ENCODE results near the gene EPAS1. TPM values are rescaled to one million over a fixed set of nuclear protein-coding genes. Genes with fewer than 3 reads are reported as not detected.
A peak's percentile ranks its signal among the peaks of the same experiment; 100 is the strongest.

Gene EPAS1
- total and polyA plus RNA-seq, 2 experiments from 2014 or later: 47.5 to 73.8 TPM

DNA sequence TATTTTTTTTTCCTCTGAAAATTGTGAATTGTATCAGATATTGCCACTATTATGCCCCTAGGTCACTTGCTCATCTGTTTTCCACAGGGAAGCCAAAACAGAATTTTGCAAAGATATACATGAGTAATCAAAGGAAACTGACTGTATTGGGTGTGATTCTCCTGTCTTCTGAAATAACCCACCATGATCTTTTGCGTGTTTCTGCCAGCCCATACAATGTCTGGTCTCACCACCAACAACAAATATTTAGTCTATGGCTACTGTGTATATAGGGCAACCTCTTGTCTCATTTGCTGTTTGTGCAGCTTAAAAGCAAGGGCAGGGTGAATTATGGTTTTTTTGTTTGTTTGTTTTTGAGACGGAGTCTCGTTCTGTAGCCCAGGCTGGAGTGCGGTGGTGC lies 26.5 kb downstream of the EPAS1 start:
- peaks cover 100% of the 10 kb centered on the region for H3K79me2 ChIP-seq (ENCODE audit: insufficient read depth)
- no peaks in the 10 kb centered on the region for H3K9me2 ChIP-seq (ENCODE audit: insufficient read depth)
- H3K4me1 ChIP-seq (ENCODE audit: insufficient read depth): peaks cover 53% of the 10 kb centered on the region
- peak; percentile 44 for DNase-seq
- in situ Hi-C loops (cut with MboI): no loop called here
- H3K4me2 ChIP-seq (ENCODE audit: unreplicated experiment): no peak overlapping the region
- H2AFZ ChIP-seq: no peak overlapping the region
- no peaks in the 10 kb centered on the region for H3K27me3 ChIP-seq (replicated peaks; ENCODE audit: insufficient read depth)
- no peaks in the 10 kb centered on the region for H4K20me1 ChIP-seq (ENCODE audit: insufficient read depth)
- H3K4me3 ChIP-seq: no peak overlapping the region
- H3K36me3 ChIP-seq (ENCODE audit: low read depth): no peaks in the 10 kb centered on the region
- no peak overlapping the region for H3K27ac ChIP-seq
- H3K9me3 ChIP-seq (ENCODE audit: low read depth): no peaks in the 10 kb centered on the region
- TF ChIP-seq EZH2phosphoT487 (IDR thresholded peaks at IDR 0.05; ENCODE audit: insufficient read depth, low read depth) (no peak), EZH2 (IDR thresholded peaks at IDR 0.05; ENCODE audit: insufficient read depth, poor library complexity, severe bottlenecking) (no peak)
- H3F3A ChIP-seq (ENCODE audit: insufficient read depth): peaks cover 24% of the 10 kb centered on the region
- H3K9ac ChIP-seq: no peak overlapping the region
- WGBS, 2 experiments (ENCODE audit: low coverage in 1 of 2, low lambda C conversion rate in 2 of 2, missing lambda C conversion rate in 2 of 2): 80 to 92% methylated on average over 4 of the region's 4 CpGs

DNA sequence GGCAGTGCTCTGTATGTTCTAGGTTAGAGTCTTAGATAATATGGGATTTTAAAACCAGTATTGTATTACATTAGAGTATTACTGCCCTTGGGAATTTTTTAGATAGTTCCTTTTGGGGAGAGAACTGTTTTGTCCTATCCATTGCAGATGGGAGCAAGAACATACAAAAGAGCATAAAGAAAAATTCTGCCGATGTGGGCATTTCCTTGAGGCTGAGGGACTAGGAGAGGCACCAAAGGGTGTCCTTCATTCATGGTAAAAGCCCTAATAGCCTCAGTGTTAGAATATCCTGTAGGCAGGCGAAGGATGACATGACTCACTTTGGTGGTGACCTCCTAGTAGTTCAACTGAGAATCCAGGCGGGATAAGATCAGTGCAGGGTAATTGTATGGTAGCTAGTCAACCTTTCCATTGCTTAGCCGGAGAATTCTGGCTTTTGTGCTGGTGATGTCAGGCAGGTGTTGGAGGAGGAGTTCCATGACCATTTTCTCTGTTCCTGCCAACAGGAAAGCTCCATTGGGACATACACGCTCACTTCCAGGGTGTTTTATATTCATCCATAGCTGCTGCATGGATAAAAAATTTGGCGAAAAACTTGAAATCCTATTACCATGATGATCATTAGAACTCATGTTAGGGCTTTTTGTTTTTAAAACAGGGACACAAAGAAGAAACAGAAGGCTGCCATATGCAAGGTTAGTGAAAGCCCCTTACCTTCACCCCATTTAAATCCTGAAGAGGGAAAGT lies 28.1 kb downstream of the EPAS1 start:
- H4K20me1 ChIP-seq (ENCODE audit: insufficient read depth): no peaks in the 10 kb centered on the region
- no peaks in the 10 kb centered on the region for H3K36me3 ChIP-seq (ENCODE audit: low read depth)
- H3K79me2 ChIP-seq (ENCODE audit: insufficient read depth): peaks cover 90% of the 10 kb centered on the region
- 78 to 85% methylated on average over 6 of the region's 6 CpGs for WGBS, 2 experiments (ENCODE audit: low coverage in 1 of 2, low lambda C conversion rate in 2 of 2, missing lambda C conversion rate in 2 of 2)
- peaks cover 51% of the 10 kb centered on the region for H3K4me1 ChIP-seq (ENCODE audit: insufficient read depth)
- no peaks in the 10 kb centered on the region for H3K9me3 ChIP-seq (ENCODE audit: low read depth)
- no peaks in the 10 kb centered on the region for H3K9me2 ChIP-seq (ENCODE audit: insufficient read depth)
- H3K27ac ChIP-seq: peak overlapping the region; percentile 4; the same call in 1 of the 2 replicates
- H3K4me3 ChIP-seq: no peak overlapping the region
- H3K4me2 ChIP-seq (ENCODE audit: unreplicated experiment): no peak overlapping the region
- no peak overlapping the region for H2AFZ ChIP-seq
- peak; percentile 79 for DNase-seq
- in situ Hi-C loops (cut with MboI): no loop called here
- H3K27me3 ChIP-seq (replicated peaks; ENCODE audit: insufficient read depth): no peaks in the 10 kb centered on the region
- TF ChIP-seq EZH2 (IDR thresholded peaks at IDR 0.05; ENCODE audit: insufficient read depth, poor library complexity, severe bottlenecking) (no peak), EZH2phosphoT487 (IDR thresholded peaks at IDR 0.05; ENCODE audit: insufficient read depth, low read depth) (no peak)
- H3K9ac ChIP-seq: no peak overlapping the region
- H3F3A ChIP-seq (ENCODE audit: insufficient read depth): peaks cover 19% of the 10 kb centered on the region

DNA sequence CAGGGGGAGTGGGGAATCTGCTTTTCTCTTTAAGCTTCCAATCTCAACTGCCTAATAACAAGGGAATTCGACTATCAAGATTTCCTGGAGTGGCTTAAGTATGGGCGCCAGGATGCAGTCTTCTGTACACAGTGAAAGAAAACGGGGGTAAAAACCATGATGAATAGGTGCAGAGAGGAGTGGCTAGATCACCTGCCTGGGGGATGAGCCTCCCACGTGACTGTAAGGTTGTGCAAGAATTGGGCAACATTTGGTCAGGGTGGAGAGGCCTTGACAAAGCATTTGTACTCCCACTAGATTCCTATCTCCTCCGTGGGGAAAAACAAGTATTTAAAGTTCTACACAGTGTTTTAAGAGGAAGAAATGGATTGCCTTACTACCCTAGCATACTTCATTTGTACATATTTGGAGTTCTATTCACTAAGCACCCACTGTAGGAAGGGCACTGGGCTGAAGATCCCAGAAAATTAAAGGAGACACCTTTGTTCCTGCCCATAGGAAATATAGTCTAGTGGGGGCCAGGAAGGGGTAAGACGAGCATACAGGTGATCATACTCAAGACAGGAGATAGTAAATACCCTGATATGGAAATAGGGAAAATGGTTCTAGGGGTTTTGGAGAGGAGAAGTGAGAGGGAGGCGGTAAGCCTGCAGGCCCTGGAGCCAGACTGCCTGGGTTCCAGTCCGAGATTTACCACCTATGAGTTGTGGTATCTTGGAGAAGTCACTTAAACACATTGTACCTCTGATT lies 29.2 kb downstream of the EPAS1 start:
- H3K79me2 ChIP-seq (ENCODE audit: insufficient read depth): peaks cover 89% of the 10 kb centered on the region
- no peaks in the 10 kb centered on the region for H3K27me3 ChIP-seq (replicated peaks; ENCODE audit: insufficient read depth)
- H3K9me2 ChIP-seq (ENCODE audit: insufficient read depth): no peaks in the 10 kb centered on the region
- no peak for TF ChIP-seq EZH2phosphoT487 (IDR thresholded peaks at IDR 0.05; ENCODE audit: insufficient read depth, low read depth)
- no peak for TF ChIP-seq EZH2 (IDR thresholded peaks at IDR 0.05; ENCODE audit: insufficient read depth, poor library complexity, severe bottlenecking)
- peak overlapping the region; percentile 36 for H3K27ac ChIP-seq
- peaks cover 21% of the 10 kb centered on the region for H3F3A ChIP-seq (ENCODE audit: insufficient read depth)
- H3K4me3 ChIP-seq: no peak overlapping the region
- H3K36me3 ChIP-seq (ENCODE audit: low read depth): no peaks in the 10 kb centered on the region
- WGBS, 2 experiments (ENCODE audit: low coverage in 1 of 2, low lambda C conversion rate in 2 of 2, missing lambda C conversion rate in 2 of 2): 82 to 86% methylated on average over 8 of the region's 8 CpGs
- in situ Hi-C loops (cut with MboI): no loop called here
- H3K4me2 ChIP-seq (ENCODE audit: unreplicated experiment): no peak overlapping the region
- DNase-seq: peak; percentile 47
- no peaks in the 10 kb centered on the region for H4K20me1 ChIP-seq (ENCODE audit: insufficient read depth)
- no peak overlapping the region for H3K9ac ChIP-seq
- no peak overlapping the region for H2AFZ ChIP-seq
- no peaks in the 10 kb centered on the region for H3K9me3 ChIP-seq (ENCODE audit: low read depth)
- H3K4me1 ChIP-seq (ENCODE audit: insufficient read depth): peaks cover 53% of the 10 kb centered on the region

DNA sequence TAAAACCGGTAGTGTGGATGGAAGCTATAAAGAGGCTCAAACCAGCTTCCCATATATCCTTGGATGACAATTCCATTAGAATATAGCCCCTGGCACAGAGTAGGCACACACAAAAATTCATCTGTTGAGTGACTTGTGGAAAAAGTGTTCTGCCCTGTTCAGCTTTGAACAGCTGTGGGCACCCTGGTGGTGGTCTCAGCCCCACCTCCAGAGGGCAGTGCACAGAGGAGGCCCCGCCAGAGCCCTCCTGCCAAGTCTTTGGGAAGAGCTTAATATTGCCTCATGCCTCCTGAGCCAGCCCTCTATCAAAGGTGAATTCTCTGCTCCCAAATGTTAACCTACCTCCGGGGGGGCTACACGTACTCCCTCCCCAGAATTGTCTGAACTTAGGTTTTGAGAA lies 30.4 kb downstream of the EPAS1 start:
- peaks cover 86% of the 10 kb centered on the region for H3K79me2 ChIP-seq (ENCODE audit: insufficient read depth)
- no peak for DNase-seq
- H3K4me2 ChIP-seq (ENCODE audit: unreplicated experiment): no peak overlapping the region

More for the DNA sequence above, 30.4 kb downstream of the EPAS1 start:
- Histone ChIP-seq H4K20me1 (ENCODE audit: insufficient read depth) (no peaks in the 10 kb centered on the region), H3K4me3 (no peak overlapping the region), H3K36me3 (ENCODE audit: low read depth) (no peaks in the 10 kb centered on the region), H3F3A (ENCODE audit: insufficient read depth) (peaks cover 26% of the 10 kb centered on the region), H3K27me3 (replicated peaks; ENCODE audit: insufficient read depth) (no peaks in the 10 kb centered on the region), H3K27ac (no peak overlapping the region), H3K9me3 (ENCODE audit: low read depth) (no peaks in the 10 kb centered on the region), H3K9ac (no peak overlapping the region), H2AFZ (no peak overlapping the region), H3K4me1 (ENCODE audit: insufficient read depth) (peaks cover 65% of the 10 kb centered on the region), H3K9me2 (ENCODE audit: insufficient read depth) (no peaks in the 10 kb centered on the region)
- WGBS, 2 experiments (ENCODE audit: low coverage in 1 of 2, low lambda C conversion rate in 2 of 2, missing lambda C conversion rate in 2 of 2): 97 to 100% methylated on average over 4 of the region's 4 CpGs
- TF ChIP-seq EZH2phosphoT487 (IDR thresholded peaks at IDR 0.05; ENCODE audit: insufficient read depth, low read depth) (no peak), EZH2 (IDR thresholded peaks at IDR 0.05; ENCODE audit: insufficient read depth, poor library complexity, severe bottlenecking) (no peak)
- in situ Hi-C loops (cut with MboI): no loop called here
